Neuronal stem cell (in vitro differentiated cells): ENCODE results near the gene CADM2.
"Not testable (repeated sequence)": the region's sequence is repeated elsewhere in the genome, so short reads cannot be mapped to it uniquely, and the experiment has no call there.

ENCODE experiments used
- DNase-seq: peaks from one replicate; pipeline ENCODE4 v3.0.0-alpha.2; 2013; ENCODE audit warnings: low spot score
- H2AFZ ChIP-seq: one replicate; pipeline ENCODE4 v1.6.1; 2013; ENCODE audit warnings: mild to moderate bottlenecking, low read length, inconsistent platforms
- H2AK5ac ChIP-seq: 2 replicates; pipeline ENCODE4 v1.6.1; 2013; ENCODE audit warnings: low read depth, mild to moderate bottlenecking, inconsistent platforms, low read length, moderate library complexity, mixed read lengths
- H2BK120ac ChIP-seq: 2 replicates; pipeline ENCODE4 v1.6.1; 2013; ENCODE audit warnings: low read depth, mild to moderate bottlenecking, inconsistent platforms, low read length, moderate library complexity, mixed read lengths
- H2BK12ac ChIP-seq: one replicate; pipeline ENCODE4 v1.6.1; 2013; ENCODE audit warnings: low read length, inconsistent platforms
- H2BK15ac ChIP-seq: 2 replicates; pipeline ENCODE4 v1.6.1; 2013; ENCODE audit warnings: mild to moderate bottlenecking, low read length, inconsistent platforms, mixed read lengths
- H2BK5ac ChIP-seq: one replicate; pipeline ENCODE4 v1.6.1; 2013; ENCODE audit warnings: inconsistent platforms, mild to moderate bottlenecking, low read length, moderate library complexity
- H3K14ac ChIP-seq: one replicate; pipeline ENCODE4 v1.6.1; 2013; ENCODE audit warnings: low read length, inconsistent platforms
- H3K18ac ChIP-seq: 2 replicates; pipeline ENCODE4 v1.6.1; 2013; ENCODE audit warnings: low read length, inconsistent platforms
- H3K23ac ChIP-seq: 2 replicates; pipeline ENCODE4 v1.6.1; 2013; ENCODE audit warnings: low read depth, mild to moderate bottlenecking, mixed read lengths, low read length, inconsistent platforms; ENCODE audit not compliant: poor library complexity
- H3K27ac ChIP-seq: replicated peaks from 3 replicates; pipeline ENCODE4 v1.5.1; 2013; ENCODE audit warnings: low read length, inconsistent platforms
- H3K27me3 ChIP-seq, 3 experiments: 2 replicates each; pipeline ENCODE4 v1.6.1; 2013; ENCODE audit warnings: low read length in 3 of 3, mild to moderate bottlenecking in 2 of 3, inconsistent platforms in 1 of 3, low read depth in 1 of 3, mixed read lengths in 1 of 3, moderate library complexity in 1 of 3; ENCODE audit not compliant: control insufficient read depth in 3 of 3, insufficient read depth in 3 of 3
- H3K36me3 ChIP-seq, 2 donors: replicated peaks in 1 of 2; 2 replicates each; pipeline ENCODE4 v1.6.1; 2013; ENCODE audit warnings: low read length in 2 of 2; ENCODE audit not compliant: control insufficient read depth in 2 of 2, insufficient read depth in 2 of 2
- H3K4ac ChIP-seq: 2 replicates; pipeline ENCODE4 v1.6.1; 2013; ENCODE audit warnings: inconsistent platforms, mild to moderate bottlenecking, low read length, moderate library complexity
- H3K4me1 ChIP-seq, 2 donors: 1 replicate in 1 of 2; 2 replicates in 1 of 2; pipeline ENCODE4 v1.6.1; 2013; ENCODE audit warnings: low read length in 2 of 2, low read depth in 1 of 2; ENCODE audit not compliant: control insufficient read depth in 2 of 2, insufficient read depth in 1 of 2
- H3K4me2 ChIP-seq: one replicate; pipeline ENCODE4 v1.6.1; 2013; ENCODE audit warnings: mild to moderate bottlenecking, low read length, inconsistent platforms; ENCODE audit not compliant: insufficient read depth, poor library complexity, severe bottlenecking
- H3K4me3 ChIP-seq, 2 donors: 2 replicates each; pipeline ENCODE4 v1.5.1; 2013; ENCODE audit warnings: low read length in 2 of 2, mild to moderate bottlenecking in 2 of 2, inconsistent platforms in 1 of 2, moderate library complexity in 1 of 2
- H3K79me1 ChIP-seq: one replicate; pipeline ENCODE4 v1.6.1; 2013; ENCODE audit warnings: low read depth, mild to moderate bottlenecking, inconsistent platforms, low read length, moderate library complexity
- H3K9ac ChIP-seq: one replicate; pipeline ENCODE4 v1.6.1; 2013; ENCODE audit warnings: mild to moderate bottlenecking, low read depth, low read length, inconsistent platforms; ENCODE audit not compliant: poor library complexity
- H3K9me3 ChIP-seq, 2 donors: replicated peaks in 1 of 2; 2 replicates each; pipeline versions ENCODE3 to v1.6.1; 2013; ENCODE audit warnings: low read length in 2 of 2, mild to moderate bottlenecking in 2 of 2, inconsistent platforms in 1 of 2, low read depth in 1 of 2, mixed read lengths in 1 of 2, moderate library complexity in 1 of 2; ENCODE audit not compliant: control insufficient read depth in 2 of 2, insufficient read depth in 1 of 2
- H4K8ac ChIP-seq: one replicate; pipeline ENCODE4 v1.6.1; 2013; ENCODE audit warnings: low read depth, mild to moderate bottlenecking, inconsistent platforms, low read length, moderate library complexity
- H4K91ac ChIP-seq: one replicate; pipeline ENCODE4 v1.6.1; 2013; ENCODE audit warnings: low read length, low read depth, mild to moderate bottlenecking, inconsistent platforms; ENCODE audit not compliant: poor library complexity
- WGBS, 2 donors: extraction: QIAGEN DNeasy Blood & Tissue Kit; methylation state at CpG; one replicate each; pipeline ENCODE4 v1.1.7; 2013; ENCODE audit warnings: missing lambda C conversion rate in 2 of 2, mixed read lengths in 1 of 2; ENCODE audit not compliant: insufficient read length in 2 of 2, insufficient replicate concordance in 1 of 2; ENCODE audit errors: extremely low coverage in 2 of 2; 5-methylcytosine and 5-hydroxymethylcytosine counted together

Gene CADM2

GRCh38 chr3:85706130-85706529, 747.3 kb downstream of the CADM2 start:
- Histone ChIP-seq H3K4me2 (no peak overlapping the region), H2BK120ac (no peak overlapping the region), H3K4ac (no peak overlapping the region), H3K4me1 (no peaks in the 10 kb centered on the region), H2BK15ac (no peak overlapping the region), H3K23ac (no peak overlapping the region), H2AK5ac (no peak overlapping the region), H4K8ac (no peak overlapping the region), H3K4me3 (no peak overlapping the region), H3K18ac (no peak overlapping the region), H3K27me3 (no peaks in the 10 kb centered on the region), H3K14ac (no peak overlapping the region), H2AFZ (no peak overlapping the region), H3K36me3 (no peaks in the 10 kb centered on the region), H3K27ac (no peak overlapping the region), H2BK5ac (no peak overlapping the region), H3K9ac (no peak overlapping the region), H3K79me1 (no peaks in the 10 kb centered on the region), H2BK12ac (no peak overlapping the region), H3K9me3 (no peaks in the 10 kb centered on the region), H4K91ac (no peak overlapping the region)
- no peak for DNase-seq
- no CpG with 5 or more reads among the region's 2 CpGs for WGBS, 2 donors

GRCh38 chr3:85708325-85708724, 749.5 kb downstream of the CADM2 start:
- not testable (repeated sequence) for H3K23ac ChIP-seq, DNase-seq, H3K14ac ChIP-seq, H3K4me3 ChIP-seq, H2AFZ ChIP-seq, H3K27me3 ChIP-seq, H3K4me1 ChIP-seq, H3K9me3 ChIP-seq, H2BK5ac ChIP-seq, H3K27ac ChIP-seq, H4K8ac ChIP-seq, H4K91ac ChIP-seq, H2BK15ac ChIP-seq, H2AK5ac ChIP-seq, H2BK120ac ChIP-seq, H3K79me1 ChIP-seq, H3K4me2 ChIP-seq, H2BK12ac ChIP-seq, H3K18ac ChIP-seq, H3K4ac ChIP-seq, H3K36me3 ChIP-seq, H3K9ac ChIP-seq
- WGBS, 2 donors: no CpG with 5 or more reads among the region's 1 CpG

- H3K79me1 ChIP-seq: no peaks in the 10 kb centered on the region
- H3K27me3 ChIP-seq: no peaks in the 10 kb centered on the region
- H3K4me3 ChIP-seq: no peak overlapping the region
- H3K4me2 ChIP-seq: no peak overlapping the region
- H4K8ac ChIP-seq: no peak overlapping the region
- H3K14ac ChIP-seq: no peak overlapping the region
- no peak overlapping the region for H2BK5ac ChIP-seq
- H2BK15ac ChIP-seq: no peak overlapping the region
- no peak overlapping the region for H4K91ac ChIP-seq
- no peaks in the 10 kb centered on the region for H3K36me3 ChIP-seq
- no peak overlapping the region for H3K18ac ChIP-seq
- no peak overlapping the region for H3K4ac ChIP-seq
- H2AK5ac ChIP-seq: no peak overlapping the region
- no CpG with 5 or more reads among the region's 2 CpGs for WGBS, 2 donors
- no peak overlapping the region for H3K23ac ChIP-seq
- no peak overlapping the region for H3K27ac ChIP-seq
- no peaks in the 10 kb centered on the region for H3K4me1 ChIP-seq
- no peak overlapping the region for H3K9ac ChIP-seq
- H3K9me3 ChIP-seq: no peaks in the 10 kb centered on the region
- no peak overlapping the region for H2BK12ac ChIP-seq
- no peak for DNase-seq
- H2BK120ac ChIP-seq: no peak overlapping the region
- H2AFZ ChIP-seq: no peak overlapping the region
Observed at GRCh38 chr3:85709346-85709892, 750.6 kb downstream of the CADM2 start.

GRCh38 chr3:85710490-85710889, 751.7 kb downstream of the CADM2 start:
- H2AFZ ChIP-seq: no peak overlapping the region
- no peak overlapping the region for H3K18ac ChIP-seq
- no CpG with 5 or more reads among the region's 2 CpGs for WGBS, 2 donors
- H2BK12ac ChIP-seq: no peak overlapping the region
- H2AK5ac ChIP-seq: no peak overlapping the region
- no peaks in the 10 kb centered on the region for H3K36me3 ChIP-seq
- no peak overlapping the region for H3K4me3 ChIP-seq
- no peak overlapping the region for H3K23ac ChIP-seq
- no peak for DNase-seq
- H3K4me2 ChIP-seq: no peak overlapping the region
- no peaks in the 10 kb centered on the region for H3K9me3 ChIP-seq
- H2BK5ac ChIP-seq: no peak overlapping the region
- H3K27me3 ChIP-seq: no peaks in the 10 kb centered on the region
- H2BK120ac ChIP-seq: no peak overlapping the region
- no peak overlapping the region for H3K9ac ChIP-seq
- no peak overlapping the region for H3K27ac ChIP-seq
- no peaks in the 10 kb centered on the region for H3K79me1 ChIP-seq
- H3K4me1 ChIP-seq: no peaks in the 10 kb centered on the region
- H3K4ac ChIP-seq: no peak overlapping the region
- H4K91ac ChIP-seq: no peak overlapping the region
- H3K14ac ChIP-seq: no peak overlapping the region
- no peak overlapping the region for H4K8ac ChIP-seq
- no peak overlapping the region for H2BK15ac ChIP-seq
